Stimulated activated CD8-positive, alpha-beta memory T cell treated with anti-CD3 and anti-CD28 coated beads, Interleukin-7, amount 100 ng/mL, for 24 hours (primary cell): ENCODE data around the gene TRAF6.
"Not testable (repeated sequence)": the region's sequence is repeated elsewhere in the genome, so short reads cannot be mapped to it uniquely, and the experiment has no call there.

Source experiments
- DNase-seq: peaks from one replicate; pipeline ENCODE4 v3.0.0-alpha.2; 2020; ENCODE audit warnings: low read depth

The TRAF6 gene

DNA sequence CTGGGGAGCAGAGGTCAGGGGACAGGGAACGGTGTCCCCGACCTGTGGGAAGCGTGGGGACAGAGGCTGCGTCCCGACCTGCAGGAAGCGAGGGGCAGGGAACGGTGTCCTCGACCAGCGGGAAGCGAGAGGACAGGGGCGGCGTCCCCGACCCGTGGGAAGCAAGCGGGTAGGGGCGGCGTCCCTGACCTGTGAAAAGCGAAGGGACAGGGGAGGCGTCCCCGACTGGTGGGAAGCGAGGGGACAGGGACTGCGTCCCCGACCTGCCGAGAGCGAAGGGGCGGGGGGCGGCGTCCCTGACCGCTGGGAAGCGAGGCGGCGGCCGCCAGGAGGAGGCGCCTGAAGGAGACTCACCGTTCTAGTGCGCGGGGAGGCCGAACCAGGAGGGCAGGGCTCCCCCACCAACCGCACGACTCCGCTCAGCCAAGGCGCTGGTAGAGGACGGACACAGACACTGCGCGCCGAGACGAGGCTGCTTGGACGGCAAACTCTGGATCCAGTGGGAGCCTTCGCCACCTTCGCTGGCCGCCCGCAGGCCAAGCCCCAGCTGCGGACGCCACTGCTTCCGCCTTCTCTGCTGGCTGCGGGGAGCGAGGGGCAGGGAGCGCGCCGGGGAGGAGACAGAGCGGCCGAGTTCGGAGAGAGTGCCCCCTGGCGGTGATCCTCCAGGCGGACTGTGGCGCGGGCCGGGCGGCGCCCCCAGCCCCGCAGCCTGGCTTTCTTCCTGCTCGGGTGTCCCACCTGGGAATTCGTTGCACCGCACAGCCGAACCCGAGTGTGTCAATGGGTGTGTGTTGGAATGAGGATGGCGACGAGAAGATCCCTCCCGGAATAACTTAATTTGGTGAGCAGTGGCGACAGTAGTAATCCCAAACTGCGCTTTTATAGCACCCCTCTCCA lies at the start of gene TRAF6:
Gene TRAF6, minus strand, starts transcription at position 579 of the 900 bp plus-strand sequence. CDS start 8,757 bp downstream, outside the sequence.
- peak; percentile 88 for DNase-seq

GRCh38 chr11:36558571-36559413 lies 48.7 kb upstream of the TRAF6 start:
- no peak for DNase-seq

DNA sequence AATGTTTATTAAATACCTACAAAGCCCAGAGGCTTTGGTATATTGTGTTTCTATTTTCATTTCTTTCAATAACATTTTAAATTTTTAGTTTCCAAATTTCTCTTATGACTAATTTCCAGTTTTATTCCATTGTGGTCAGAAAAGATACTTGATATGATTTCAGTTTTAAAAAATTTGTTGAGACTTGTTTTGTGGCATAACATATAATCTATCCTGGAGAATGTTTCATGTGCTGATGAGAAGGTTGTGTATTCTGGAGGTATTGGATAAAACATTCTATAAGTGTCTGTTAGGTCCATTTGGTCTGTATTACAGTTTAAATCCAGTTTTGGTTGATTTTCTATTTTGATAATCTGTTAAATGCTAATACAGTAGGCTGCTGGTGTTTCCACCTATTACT lies 47.9 kb upstream of the TRAF6 start:
- no peak for DNase-seq

DNA sequence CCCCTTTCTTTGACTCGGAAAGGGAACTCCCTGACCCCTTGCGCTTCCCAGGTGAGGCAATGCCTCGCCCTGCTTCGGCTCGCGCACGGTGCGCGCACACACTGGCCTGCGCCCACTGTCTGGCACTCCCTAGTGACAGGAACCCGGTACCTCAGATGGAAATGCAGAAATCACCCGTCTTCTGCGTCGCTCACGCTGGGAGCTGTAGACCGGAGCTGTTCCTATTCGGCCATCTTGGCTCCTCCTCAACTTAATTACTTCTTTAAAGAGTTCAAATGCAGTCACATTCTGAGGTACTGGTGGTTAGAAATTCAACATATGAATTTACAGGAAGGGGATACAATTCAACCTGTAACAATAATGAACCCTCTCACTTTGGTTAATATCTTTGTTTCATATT lies 47.3 kb upstream of the TRAF6 start:
- not testable (repeated sequence) for DNase-seq

DNA sequence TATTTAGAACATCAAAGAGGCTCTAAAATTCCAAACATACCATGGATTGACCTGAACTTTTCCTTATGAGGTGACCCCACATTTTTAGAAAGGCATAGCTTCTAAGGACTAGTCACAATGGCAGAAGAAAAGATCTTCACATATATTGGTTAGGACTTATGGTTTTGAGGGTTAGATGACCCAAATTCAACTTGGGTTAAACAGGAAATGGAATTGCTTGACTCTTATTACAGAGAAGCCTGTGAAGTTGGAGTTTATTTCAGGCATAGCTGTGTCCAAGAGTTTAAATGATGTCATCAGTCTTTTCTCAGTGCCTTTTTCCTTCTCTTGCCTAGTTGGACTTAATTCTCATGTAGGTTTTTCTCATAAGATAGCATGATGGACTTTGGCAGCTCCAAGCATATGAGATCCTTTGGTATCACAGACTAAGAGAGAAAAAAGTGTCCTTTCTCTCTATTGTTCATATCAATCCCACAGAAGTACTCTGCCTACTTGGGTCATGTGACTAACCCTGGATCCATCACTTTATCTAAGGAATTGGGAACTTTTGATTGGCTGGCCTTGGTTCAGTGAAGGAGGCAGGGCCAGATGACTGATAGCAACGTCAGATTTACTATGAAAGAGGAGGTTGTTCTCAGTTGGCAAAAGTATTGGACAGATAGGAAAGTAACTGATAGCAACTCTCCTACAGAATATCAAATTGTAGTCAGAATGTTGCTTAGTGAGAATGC lies 40.5 kb upstream of the TRAF6 start:
- DNase-seq: no peak

DNA sequence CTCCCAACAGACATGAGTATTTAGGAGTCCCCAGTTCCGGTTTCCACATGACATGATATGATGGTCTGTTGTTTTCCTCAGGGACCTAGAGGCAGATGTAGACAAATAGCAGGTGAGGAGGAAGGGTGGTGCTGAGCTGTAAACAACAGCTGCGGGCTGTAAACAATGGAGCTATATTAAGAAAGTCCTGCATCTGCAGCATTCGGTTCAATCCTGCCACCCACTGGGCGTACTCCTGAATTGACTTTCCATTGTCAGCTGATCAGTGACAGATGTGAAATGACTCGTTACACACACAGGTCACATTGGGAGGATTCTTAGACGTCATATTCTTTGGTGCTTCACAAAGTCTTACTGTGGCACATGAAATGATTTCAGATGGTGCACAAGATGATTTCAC lies 30.9 kb upstream of the TRAF6 start:
- no peak for DNase-seq

GRCh38 chr11:36534276-36534840 lies 24.3 kb upstream of the TRAF6 start:
- no peak for DNase-seq

DNA sequence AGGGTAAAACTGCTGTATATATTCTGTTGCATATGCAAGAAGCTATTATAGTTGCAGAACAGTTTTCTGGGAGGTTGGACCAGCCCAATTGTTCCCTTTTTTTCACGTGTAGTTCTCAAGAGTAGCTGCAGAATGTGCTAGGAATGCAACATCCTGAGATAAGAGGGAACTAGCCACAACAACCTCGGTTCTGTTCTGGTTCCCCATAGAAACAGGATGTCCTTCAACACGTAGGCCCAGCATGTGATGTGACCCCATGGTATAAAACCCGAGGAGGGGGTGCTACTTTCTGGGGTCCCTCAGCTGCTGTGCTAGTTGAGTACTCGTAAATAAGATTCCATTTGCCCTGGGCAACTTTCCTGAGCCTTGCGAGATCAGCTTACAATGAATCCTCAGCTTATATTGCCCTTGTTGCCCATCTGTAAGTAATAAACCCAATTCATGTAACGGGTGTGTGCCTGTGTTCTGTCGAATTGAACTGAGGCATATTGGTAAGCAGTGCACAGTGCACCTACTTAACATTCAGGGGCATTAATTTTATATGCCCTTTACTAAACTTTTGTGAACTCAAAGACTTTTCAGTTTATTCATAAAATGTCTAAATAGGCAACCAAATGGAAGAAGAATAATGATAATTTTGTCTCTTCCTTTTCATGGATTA lies 23.0 kb upstream of the TRAF6 start:
- no peak for DNase-seq

DNA sequence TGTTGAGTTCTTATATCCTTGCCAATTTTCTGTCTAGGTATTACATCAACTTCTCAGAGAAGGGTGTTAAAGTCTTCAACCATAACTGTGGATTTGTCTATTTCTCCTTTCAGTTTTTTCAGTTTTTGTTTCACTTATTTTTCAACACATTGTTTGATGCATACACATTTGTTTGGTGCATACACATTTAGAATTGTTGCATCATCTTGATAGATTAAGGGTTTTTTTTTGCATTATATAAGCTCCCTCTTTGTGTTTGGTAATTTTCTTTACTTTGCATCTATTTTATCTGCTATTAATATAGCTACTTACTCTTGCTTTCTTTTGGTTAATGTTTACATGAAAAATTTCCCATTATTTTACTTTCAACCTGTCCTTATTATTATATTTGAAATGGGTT lies 20.8 kb upstream of the TRAF6 start:
- no peak for DNase-seq

DNA sequence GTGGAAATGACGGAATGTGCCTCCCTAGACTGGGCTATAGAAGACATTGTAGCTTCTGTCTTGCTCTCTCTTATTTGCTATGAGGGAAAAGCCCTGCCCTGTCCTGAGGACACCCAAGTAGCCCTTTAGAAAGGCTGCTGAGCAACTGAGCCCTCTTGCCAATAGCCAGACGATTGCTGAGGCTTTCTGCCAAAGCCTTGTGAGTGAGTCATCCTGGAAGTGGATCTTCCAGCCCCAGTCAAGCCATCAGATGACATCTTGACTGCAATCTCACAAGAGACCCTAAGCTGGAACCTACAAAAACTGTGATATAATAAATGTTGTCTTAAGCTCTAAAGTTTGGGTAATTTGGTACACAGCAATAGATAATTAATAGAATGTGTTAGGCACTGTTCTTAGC lies 3.9 kb upstream of the TRAF6 start:
- DNase-seq: no peak

- no peak for DNase-seq
Observed at GRCh38 chr11:36512016-36512415, 1.9 kb upstream of the TRAF6 start.

GRCh38 chr11:36511062-36511461 lies 990 bp upstream of the TRAF6 start:
- not testable (repeated sequence) for DNase-seq

DNA sequence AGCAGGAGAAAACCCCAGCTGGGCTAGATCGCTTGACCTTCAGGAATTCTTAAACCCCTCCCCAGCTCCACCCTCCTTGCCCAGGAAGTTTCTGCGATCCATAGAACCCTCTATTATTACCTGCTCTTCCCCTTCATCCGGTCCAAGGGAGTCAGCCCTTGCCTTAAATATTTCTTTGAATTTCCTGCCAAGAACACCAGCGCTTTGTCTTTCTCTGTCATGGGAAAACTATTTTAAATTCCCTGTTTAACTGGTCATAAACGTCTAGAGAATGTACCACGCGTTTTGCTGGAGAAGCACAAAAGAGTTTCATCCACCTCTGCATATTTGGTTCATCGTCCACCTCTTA lies 496 bp upstream of the TRAF6 start:
- no peak for DNase-seq

DNA sequence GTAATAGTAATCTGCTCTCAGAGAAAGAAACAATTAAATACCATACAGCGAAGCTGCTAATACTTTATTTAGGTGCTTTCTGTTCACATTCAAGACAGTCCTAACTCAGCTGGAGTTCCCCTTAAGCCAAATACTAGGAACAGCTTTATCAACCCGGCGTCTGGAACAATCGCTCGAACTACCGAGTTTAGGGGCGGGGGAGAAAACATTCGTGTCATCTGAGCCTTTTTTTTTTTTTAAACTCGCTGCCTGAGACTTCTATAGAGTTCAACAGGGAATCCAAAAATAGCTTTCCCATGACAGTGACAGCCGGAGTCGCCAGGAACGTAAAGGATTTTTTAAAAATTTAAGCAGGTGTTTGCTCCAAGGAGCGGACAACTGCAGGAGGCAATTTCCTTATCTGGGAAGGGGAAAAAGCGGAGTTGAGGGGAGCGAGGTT lies 852 bp downstream of the TRAF6 start:
- no peak for DNase-seq

- DNase-seq: no peak
Observed at GRCh38 chr11:36508743-36509142, 1.3 kb downstream of the TRAF6 start.

- no peak for DNase-seq
Observed at GRCh38 chr11:36507824-36508489, 2.1 kb downstream of the TRAF6 start.

GRCh38 chr11:36501236-36501635 lies 8.8 kb downstream of the TRAF6 start:
- no peak for DNase-seq

GRCh38 chr11:36500315-36500721 lies 9.8 kb downstream of the TRAF6 start:
- no peak for DNase-seq

DNA sequence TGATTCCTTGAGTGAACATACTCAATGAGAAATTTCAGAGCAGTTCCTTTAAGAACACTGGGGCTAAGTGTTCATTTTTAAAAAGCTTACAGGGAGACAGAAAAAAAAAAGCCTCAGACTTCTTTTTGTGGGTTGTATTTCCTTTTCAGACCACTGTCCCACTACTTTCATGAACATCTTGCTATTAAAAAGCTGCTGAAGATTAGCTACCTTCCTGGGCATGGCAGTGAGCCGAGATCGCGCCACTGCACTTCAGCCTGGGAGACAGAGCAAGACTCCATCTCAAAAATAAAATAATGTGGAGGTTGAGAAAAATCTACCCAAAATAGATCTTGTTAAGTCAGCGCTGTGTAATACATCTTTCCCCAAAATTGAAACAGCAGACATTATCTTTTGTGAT lies 10.8 kb downstream of the TRAF6 start:
- DNase-seq: no peak

DNA sequence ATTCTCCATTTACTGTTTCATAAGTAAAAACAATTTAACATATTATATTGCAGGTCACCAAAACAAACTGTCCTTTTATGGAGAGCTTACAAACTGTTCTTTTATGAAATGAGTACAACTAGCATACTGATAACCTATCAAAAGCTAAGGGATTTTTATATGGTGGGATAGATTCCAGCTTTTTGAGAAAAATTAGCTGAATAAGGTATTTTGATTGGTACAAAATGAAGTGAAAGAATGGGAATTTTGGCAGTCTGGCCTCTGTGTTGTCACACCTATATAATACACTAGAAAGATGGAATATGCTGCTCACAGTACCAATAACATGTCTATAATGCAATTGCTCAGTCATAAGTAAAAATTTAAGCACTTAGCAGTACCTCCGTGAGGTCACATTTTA lies 11.4 kb downstream of the TRAF6 start:
- no peak for DNase-seq

DNA sequence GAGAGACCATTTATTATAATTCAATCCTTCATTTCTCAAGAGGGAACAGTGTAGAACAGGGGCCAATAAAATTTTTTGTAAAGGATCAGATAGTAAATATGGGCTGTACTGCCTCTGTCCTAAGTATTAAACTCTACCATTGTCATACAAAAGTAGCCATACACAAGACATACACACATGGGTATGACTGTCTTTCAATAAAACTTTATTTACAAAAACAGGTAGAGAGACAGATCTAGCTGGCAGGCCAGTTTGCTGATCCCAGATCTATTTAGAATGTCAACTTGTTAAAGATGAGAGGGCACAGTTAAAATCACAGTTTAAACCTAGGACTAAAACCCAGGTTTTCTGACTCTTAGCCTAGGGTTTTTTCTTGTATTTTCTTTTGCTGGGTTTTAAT lies 16.7 kb downstream of the TRAF6 start:
- DNase-seq: no peak
